ENCODE results near the gene TRIM17.

Gene TRIM17

GRCh38 chr1:228366062-228366865, 50.4 kb downstream of the TRIM17 start:
- DNase-seq, result no peak

DNA sequence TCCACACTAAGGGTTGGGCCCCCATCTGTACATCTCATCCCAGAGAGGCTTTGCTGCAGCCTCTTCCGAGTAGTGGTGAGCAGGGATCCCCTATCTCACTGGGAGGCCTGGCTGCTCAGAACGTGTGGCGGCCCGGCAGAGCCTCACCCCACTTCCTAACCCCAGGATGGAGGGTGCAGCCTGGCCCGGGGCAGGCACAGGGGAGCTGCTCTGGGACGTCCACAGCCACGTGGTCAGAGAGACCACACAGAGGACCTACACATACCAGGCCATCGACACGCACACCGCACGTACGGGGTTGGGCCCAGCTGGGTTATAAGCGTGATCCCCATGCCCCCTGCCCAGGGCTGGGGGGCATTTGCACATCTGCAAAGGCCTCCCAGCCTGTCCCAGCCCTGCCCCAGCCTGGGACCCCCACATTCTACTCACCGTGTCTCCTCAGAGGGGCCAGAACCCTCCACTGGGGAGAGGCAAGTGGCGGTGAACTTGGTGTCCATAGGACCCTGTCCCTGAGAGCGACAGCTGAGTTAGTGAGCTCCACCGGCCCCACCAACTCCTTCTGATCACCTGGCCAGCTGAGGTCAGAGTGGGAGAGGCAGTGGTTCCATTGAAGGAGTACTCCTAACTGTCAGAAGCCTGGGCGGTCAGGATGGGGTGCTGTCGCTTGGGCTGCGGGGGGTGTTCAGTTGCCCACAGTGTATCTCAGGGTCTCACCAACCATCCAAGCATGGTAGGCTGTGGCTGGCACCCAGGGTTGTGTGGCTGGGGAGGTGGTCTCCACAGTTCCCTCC, 51.2 kb downstream of the TRIM17 start:
- no peak for DNase-seq

DNA sequence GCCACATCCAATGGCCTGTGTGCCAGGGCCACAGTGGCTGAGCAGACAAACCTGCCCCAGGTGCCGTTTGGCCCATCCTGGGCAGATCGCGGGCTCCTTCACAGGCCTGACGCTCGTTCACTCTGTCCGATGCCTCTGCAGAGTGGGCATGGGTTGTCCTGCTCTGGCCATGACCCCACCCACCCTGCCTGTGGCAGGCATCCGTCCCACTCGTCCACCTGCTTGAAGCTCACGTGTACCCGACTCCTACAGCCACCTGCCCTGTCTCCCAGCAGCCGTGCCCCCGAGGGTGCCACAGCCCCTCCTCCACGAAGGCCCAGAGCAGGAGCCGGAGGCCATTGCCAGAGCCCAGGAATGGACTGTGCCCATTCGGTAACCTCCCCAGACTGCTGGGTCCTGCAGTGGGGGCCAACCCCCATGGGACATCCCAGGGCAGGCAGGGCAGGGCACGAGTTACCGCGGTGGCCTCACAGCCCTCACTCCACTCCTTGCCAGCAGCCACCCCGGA, 51.9 kb downstream of the TRIM17 start:
- DNase-seq, result no peak

DNA sequence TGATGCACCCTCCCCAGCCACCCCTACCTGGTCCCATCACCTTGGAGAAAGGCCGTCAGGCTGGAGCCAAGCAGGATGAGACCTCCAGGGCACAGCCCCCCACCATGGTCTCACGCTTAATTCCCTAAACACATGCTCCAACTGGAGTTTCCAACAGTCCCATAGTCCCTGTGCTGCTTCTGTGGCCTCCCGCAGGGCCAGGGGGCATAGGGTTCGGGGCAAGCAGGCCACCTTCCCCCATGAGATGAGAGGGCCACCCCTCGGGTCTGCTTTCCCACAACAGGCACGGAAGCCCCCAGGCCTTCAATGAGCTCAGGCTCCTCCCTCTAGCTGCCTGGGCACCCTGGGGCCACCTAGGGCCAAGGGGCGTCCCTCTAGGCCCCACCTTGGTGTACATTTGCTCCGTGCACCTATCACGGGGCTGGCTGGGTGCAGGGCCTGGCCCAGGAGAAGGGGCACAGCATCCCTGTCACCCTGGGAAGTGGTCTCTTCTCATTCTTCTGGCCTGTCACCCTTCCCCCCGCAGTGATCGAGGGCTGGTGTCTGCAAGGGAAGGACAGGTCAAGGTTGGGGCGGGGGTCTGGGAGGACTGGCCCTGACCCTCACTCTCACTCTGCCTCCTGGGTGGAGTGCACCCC, 52.5 kb downstream of the TRIM17 start:
- no peak for DNase-seq

DNA sequence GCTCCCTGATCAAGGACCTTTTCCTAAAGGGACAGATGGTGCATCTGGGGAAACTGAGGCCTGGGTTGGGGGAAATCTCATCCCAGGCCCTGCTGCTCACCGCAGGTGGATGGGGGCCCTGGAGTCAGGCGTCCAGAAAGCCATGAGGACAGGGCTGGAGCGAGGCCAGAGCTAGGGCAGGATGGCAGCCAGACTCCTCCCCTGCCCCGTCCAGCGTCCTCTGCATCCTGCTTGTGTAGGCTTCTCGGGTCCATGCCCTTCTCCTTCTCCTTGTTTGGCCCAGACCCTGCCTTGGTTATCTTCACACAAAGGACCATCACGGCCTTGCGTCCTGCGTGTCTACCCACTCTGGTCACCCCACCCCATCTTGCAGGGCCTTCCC, 53.0 kb downstream of the TRIM17 start:
- DNase-seq, result no peak

DNA sequence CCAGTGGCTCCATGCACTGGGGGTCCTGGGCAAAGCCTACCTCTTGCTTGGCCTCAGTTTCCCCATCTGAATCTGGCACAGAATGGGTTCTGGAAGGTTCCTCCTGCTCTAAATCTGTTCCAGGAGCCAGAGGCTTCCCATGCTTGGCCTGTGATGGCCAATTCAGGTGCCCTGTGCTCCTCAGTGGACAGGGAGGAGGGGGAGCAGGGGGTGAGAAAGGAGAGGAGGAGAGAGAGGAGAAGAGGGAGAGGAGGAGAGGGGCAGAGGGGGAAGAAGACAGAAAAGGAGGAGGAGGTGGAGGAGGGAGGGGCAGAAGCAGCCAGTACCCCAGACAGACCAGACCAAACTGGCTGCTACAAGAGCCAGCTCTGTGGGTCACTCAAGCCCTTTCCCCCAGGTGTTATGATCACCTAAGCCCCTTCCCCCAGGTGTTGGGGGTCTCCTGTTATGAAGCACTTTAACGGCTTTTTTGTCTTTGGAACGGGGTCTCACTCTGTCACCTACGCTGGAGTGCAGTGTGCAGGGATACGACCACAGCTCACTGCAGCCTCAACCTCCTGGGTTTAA, 53.7 kb downstream of the TRIM17 start:
- DNase-seq, result no peak

DNA sequence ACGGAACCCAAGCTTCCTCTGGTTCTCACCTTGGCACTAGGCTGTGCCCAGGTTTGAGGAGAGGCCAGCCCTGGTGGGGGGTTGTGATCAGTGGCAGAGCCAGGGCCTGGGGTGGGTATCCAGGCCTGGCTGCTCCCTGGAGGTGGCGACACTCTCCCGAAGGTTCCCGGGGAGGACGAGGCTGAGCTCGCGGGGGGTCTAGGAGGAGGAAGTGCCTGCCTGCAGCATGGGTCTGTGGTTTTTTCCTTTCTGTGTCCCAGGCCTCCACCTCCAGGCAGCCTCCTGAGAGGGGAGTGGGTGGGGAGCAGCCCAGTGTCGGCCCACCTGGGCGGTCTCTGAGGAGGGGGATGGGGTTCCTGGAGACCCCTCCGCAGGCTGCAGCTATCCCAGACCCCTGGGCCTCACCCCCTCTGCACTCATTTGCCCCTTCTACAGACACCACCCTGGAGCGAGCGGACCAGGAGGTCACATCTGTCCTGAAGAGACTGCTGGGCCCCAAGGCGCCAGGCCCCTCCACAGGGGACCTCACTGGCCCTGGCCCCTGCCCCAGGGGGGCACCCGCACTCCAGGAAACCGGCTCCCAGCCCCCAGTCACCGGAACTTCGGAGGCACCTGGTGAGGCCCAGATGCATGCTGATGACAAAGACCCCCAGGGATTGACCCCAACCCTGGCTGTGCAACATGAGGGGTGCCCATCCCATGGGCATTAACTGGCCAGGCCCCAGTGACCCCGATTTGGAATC, 54.3 kb downstream of the TRIM17 start:
- no peak for DNase-seq

DNA sequence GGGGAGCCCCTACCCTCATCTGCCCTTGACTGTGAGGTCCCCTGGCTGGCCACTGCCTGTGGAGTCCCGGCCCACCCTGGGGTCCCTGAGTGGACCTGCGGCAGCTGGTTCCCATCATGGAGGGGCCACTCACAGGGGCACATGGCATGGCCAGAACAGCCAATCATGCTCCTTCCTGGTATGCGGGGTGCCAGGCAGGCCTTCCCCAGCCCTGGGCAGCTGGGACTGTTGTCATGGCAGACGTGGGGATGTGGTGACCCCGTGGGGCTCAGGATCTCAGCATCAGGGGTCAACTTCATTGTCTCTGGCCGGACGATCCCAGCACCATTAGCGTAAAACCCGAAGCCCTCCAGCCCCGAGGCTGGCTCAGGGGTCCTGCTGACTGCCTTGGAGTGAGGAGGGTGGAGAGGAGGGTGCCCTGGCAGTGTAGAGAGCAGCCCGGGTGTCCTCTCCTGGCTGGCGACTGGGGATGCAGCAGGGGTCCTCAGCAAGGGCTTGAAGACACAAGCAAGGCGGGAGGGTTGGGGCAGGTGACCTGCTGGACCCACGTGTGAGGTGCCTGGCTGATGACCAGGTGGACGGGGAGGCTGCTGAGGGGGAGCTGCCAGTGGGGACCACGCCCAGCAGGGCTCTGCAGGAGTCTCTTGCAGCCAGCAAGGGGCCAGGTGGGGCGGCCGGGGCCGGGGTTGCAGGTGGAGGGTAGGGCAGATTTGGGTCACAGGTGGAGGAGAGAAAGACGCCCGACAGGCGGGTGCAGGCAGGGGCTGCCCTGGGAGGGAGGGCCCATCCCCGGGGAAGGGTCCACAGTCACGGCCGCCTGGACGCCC, 55.1 kb downstream of the TRIM17 start:
- no peak for DNase-seq

DNA sequence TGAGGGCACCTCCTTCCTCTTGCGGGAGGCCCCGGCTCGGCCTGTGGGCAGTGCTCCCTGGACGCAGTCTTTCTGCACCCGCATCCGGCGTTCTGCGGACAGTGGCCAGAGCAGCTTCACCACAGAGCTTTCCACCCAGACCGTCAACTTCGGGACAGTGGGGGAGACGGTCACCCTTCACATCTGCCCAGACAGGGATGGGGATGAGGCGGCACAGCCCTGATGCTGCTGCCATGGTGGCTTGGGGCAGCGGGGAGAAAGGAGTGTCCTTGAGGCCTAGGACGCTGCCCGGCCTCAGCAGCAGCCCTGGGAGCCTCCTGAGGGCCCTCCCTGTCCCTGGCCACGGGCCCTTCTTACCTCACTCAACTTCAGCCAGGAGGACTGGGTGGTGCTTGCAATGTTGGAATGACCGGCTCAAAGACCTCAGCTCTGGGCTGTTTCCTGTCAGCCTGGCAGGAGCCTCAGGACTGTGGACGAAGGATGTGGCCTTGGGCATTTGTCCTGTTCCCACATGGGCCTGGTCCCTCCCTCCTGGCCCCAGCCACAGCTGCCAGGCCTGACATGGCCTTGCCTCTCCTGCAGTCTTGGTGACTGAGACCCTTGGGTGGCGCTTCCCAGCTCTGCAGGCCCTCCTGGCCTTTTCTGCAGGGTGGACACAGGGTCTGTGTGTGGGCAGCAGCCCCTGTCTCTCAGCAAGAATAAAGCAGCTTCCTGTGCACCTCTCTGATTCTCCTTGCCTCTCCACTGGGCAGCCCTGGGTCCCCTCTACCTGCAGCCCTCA, 55.9 kb downstream of the TRIM17 start:
- no peak for DNase-seq

- no peak for DNase-seq
Observed at GRCh38 chr1:228359613-228360532, 56.8 kb downstream of the TRIM17 start.

DNA sequence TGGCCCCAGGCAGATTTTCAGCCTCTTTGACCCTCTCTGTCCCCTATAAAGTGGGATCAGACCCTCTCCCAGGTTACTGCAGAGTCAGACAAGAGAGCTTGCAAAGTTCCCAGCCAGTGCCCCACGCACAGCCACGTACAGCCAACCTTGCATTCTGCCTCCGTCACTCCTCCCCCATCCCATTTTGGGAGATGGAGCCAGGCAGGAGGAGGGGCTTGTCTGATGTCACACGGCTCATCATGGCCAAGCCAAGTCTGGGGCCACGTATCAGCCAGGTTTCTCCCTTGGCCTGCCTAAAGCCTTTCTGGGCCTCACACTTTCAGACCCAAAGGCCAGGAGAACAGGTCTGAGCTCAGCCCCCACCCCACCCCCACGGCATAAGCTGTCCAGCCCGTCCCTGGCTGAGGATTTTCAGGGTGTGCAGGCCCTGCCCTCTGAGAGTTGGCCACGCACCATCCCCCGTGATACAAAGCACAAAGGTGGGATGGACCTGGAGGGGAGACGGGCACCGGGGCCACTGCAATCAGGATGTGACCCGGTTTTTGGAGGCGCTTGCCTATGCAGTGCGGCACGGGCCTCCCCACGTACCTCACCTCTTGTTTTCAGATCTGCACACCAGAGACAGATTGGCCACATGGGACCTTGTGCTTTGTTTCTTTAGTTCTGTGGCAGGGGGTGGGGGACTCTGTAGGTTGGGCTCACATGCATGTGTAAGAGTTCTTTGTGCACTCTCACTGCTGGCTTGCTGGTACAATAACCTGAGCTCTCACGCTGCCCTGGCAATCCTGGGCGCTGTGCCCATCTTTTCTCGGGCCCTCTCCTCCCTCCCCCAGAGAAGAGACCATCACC, 57.7 kb downstream of the TRIM17 start:
- DNase-seq, result no peak

GRCh38 chr1:228358039-228358763, 58.5 kb downstream of the TRIM17 start:
- no peak for DNase-seq

Data from DMS153 (cell line).